ENCODE measurements around the gene ELF5. TPM values are rescaled to one million over a fixed set of nuclear protein-coding genes. Genes with fewer than 3 reads are reported as not detected.

ELF5 gene
- total and polyA plus RNA-seq, 4 donors = 0.11 to 0.54 (median 0.22) TPM; not detected in 1

GRCh38 chr11:34525098-34525497 lies 11.5 kb upstream of the ELF5 start:
- H3K27ac ChIP-seq (ENCODE audit: low read depth, low read length) = no peak overlapping the region
- no peaks in the 10 kb centered on the region for H3K36me3 ChIP-seq (ENCODE audit: control insufficient read depth, insufficient read depth, low read length)
- peaks cover 2% of the 10 kb centered on the region for H3K4me1 ChIP-seq (ENCODE audit: control insufficient read depth, insufficient read depth, low read length)
- WGBS (ENCODE audit: insufficient coverage) = 80% methylated on average over 3 of the region's 4 CpGs
- no peaks in the 10 kb centered on the region for H3K27me3 ChIP-seq (ENCODE audit: control insufficient read depth, insufficient read depth, low read length)
- no peaks in the 10 kb centered on the region for H3K9me3 ChIP-seq (ENCODE audit: control insufficient read depth, insufficient read depth, low read length)
- H3K4me3 ChIP-seq (ENCODE audit: low read depth, low read length) = no peak overlapping the region
- no peak for DNase-seq (ENCODE audit: low read depth in 4 of 6, low spot score in 6 of 6)

GRCh38 chr11:34524696-34525095 lies 11.1 kb upstream of the ELF5 start:
- peaks cover 2% of the 10 kb centered on the region for H3K4me1 ChIP-seq (ENCODE audit: control insufficient read depth, insufficient read depth, low read length)
- no peaks in the 10 kb centered on the region for H3K27me3 ChIP-seq (ENCODE audit: control insufficient read depth, insufficient read depth, low read length)
- no peak overlapping the region for H3K4me3 ChIP-seq (ENCODE audit: low read depth, low read length)
- no peak for DNase-seq (ENCODE audit: low read depth in 4 of 6, low spot score in 6 of 6)
- H3K9me3 ChIP-seq (ENCODE audit: control insufficient read depth, insufficient read depth, low read length) = no peaks in the 10 kb centered on the region
- WGBS (ENCODE audit: insufficient coverage) = 75% methylated on average over 11 of the region's 12 CpGs
- no peak overlapping the region for H3K27ac ChIP-seq (ENCODE audit: low read depth, low read length)
- H3K36me3 ChIP-seq (ENCODE audit: control insufficient read depth, insufficient read depth, low read length) = no peaks in the 10 kb centered on the region

- DNase-seq (ENCODE audit: low read depth in 4 of 6, low spot score in 6 of 6) = no peak
- H3K4me1 ChIP-seq (ENCODE audit: control insufficient read depth, insufficient read depth, low read length) = peaks cover 2% of the 10 kb centered on the region
- no peak overlapping the region for H3K4me3 ChIP-seq (ENCODE audit: low read depth, low read length)
- 77% methylated on average over 2 of the region's 3 CpGs for WGBS (ENCODE audit: insufficient coverage)
- no peak overlapping the region for H3K27ac ChIP-seq (ENCODE audit: low read depth, low read length)
- H3K27me3 ChIP-seq (ENCODE audit: control insufficient read depth, insufficient read depth, low read length) = no peaks in the 10 kb centered on the region
- no peaks in the 10 kb centered on the region for H3K36me3 ChIP-seq (ENCODE audit: control insufficient read depth, insufficient read depth, low read length)
- no peaks in the 10 kb centered on the region for H3K9me3 ChIP-seq (ENCODE audit: control insufficient read depth, insufficient read depth, low read length)
These were observed 9.5 kb upstream of the ELF5 start for GRCh38 chr11:34523053-34523452.

- Histone ChIP-seq H3K27me3 (ENCODE audit: control insufficient read depth, insufficient read depth, low read length) (no peaks in the 10 kb centered on the region), H3K36me3 (ENCODE audit: control insufficient read depth, insufficient read depth, low read length) (no peaks in the 10 kb centered on the region), H3K4me3 (ENCODE audit: low read depth, low read length) (no peak overlapping the region), H3K4me1 (ENCODE audit: control insufficient read depth, insufficient read depth, low read length) (peaks cover 2% of the 10 kb centered on the region), H3K27ac (ENCODE audit: low read depth, low read length) (no peak overlapping the region), H3K9me3 (ENCODE audit: control insufficient read depth, insufficient read depth, low read length) (no peaks in the 10 kb centered on the region)
- WGBS (ENCODE audit: insufficient coverage) = 92% methylated on average over 2 of the region's 2 CpGs
- DNase-seq (ENCODE audit: low read depth in 4 of 6, low spot score in 6 of 6) = no peak
These were observed 8.6 kb upstream of the ELF5 start for GRCh38 chr11:34522188-34522587.

GRCh38 chr11:34521265-34521664 lies 7.7 kb upstream of the ELF5 start:
- Histone ChIP-seq H3K4me3 (ENCODE audit: low read depth, low read length) (no peak overlapping the region), H3K4me1 (ENCODE audit: control insufficient read depth, insufficient read depth, low read length) (peaks cover 2% of the 10 kb centered on the region), H3K9me3 (ENCODE audit: control insufficient read depth, insufficient read depth, low read length) (no peaks in the 10 kb centered on the region), H3K36me3 (ENCODE audit: control insufficient read depth, insufficient read depth, low read length) (no peaks in the 10 kb centered on the region), H3K27me3 (ENCODE audit: control insufficient read depth, insufficient read depth, low read length) (no peaks in the 10 kb centered on the region), H3K27ac (ENCODE audit: low read depth, low read length) (no peak overlapping the region)
- DNase-seq (ENCODE audit: low read depth in 4 of 6, low spot score in 6 of 6) = no peak

- H3K27ac ChIP-seq (ENCODE audit: low read depth, low read length) = no peak overlapping the region
- peaks cover 2% of the 10 kb centered on the region for H3K4me1 ChIP-seq (ENCODE audit: control insufficient read depth, insufficient read depth, low read length)
- WGBS (ENCODE audit: insufficient coverage) = 100% methylated on average over 2 of the region's 2 CpGs
- no peak overlapping the region for H3K4me3 ChIP-seq (ENCODE audit: low read depth, low read length)
- H3K9me3 ChIP-seq (ENCODE audit: control insufficient read depth, insufficient read depth, low read length) = no peaks in the 10 kb centered on the region
- no peaks in the 10 kb centered on the region for H3K27me3 ChIP-seq (ENCODE audit: control insufficient read depth, insufficient read depth, low read length)
- DNase-seq (ENCODE audit: low read depth in 4 of 6, low spot score in 6 of 6) = no peak
- H3K36me3 ChIP-seq (ENCODE audit: control insufficient read depth, insufficient read depth, low read length) = no peaks in the 10 kb centered on the region
These were observed 6.1 kb upstream of the ELF5 start for GRCh38 chr11:34519595-34520235.

- no peaks in the 10 kb centered on the region for H3K27me3 ChIP-seq (ENCODE audit: control insufficient read depth, insufficient read depth, low read length)
- H3K4me3 ChIP-seq (ENCODE audit: low read depth, low read length) = no peak overlapping the region
- DNase-seq (ENCODE audit: low read depth in 4 of 6, low spot score in 6 of 6) = no peak
- 68% methylated on average over 3 of the region's 6 CpGs for WGBS (ENCODE audit: insufficient coverage)
- H3K36me3 ChIP-seq (ENCODE audit: control insufficient read depth, insufficient read depth, low read length) = no peaks in the 10 kb centered on the region
- H3K9me3 ChIP-seq (ENCODE audit: control insufficient read depth, insufficient read depth, low read length) = no peaks in the 10 kb centered on the region
- no peaks in the 10 kb centered on the region for H3K4me1 ChIP-seq (ENCODE audit: control insufficient read depth, insufficient read depth, low read length)
- H3K27ac ChIP-seq (ENCODE audit: low read depth, low read length) = no peak overlapping the region
These were observed 2.9 kb upstream of the ELF5 start for GRCh38 chr11:34516247-34517040.

GRCh38 chr11:34514597-34514996 lies 1.0 kb upstream of the ELF5 start:
- no peak overlapping the region for H3K27ac ChIP-seq (ENCODE audit: low read depth, low read length)
- H3K27me3 ChIP-seq (ENCODE audit: control insufficient read depth, insufficient read depth, low read length) = no peaks in the 10 kb centered on the region
- no CpG with 5 or more reads among the region's 7 CpGs for WGBS (ENCODE audit: insufficient coverage)
- H3K9me3 ChIP-seq (ENCODE audit: control insufficient read depth, insufficient read depth, low read length) = no peaks in the 10 kb centered on the region
- H3K4me3 ChIP-seq (ENCODE audit: low read depth, low read length) = no peak overlapping the region
- DNase-seq (ENCODE audit: low read depth in 4 of 6, low spot score in 6 of 6) = no peak
- H3K4me1 ChIP-seq (ENCODE audit: control insufficient read depth, insufficient read depth, low read length) = no peaks in the 10 kb centered on the region
- H3K36me3 ChIP-seq (ENCODE audit: control insufficient read depth, insufficient read depth, low read length) = no peaks in the 10 kb centered on the region

GRCh38 chr11:34512840-34513681 lies 533 bp downstream of the ELF5 start:
- no peaks in the 10 kb centered on the region for H3K9me3 ChIP-seq (ENCODE audit: control insufficient read depth, insufficient read depth, low read length)
- no peaks in the 10 kb centered on the region for H3K4me1 ChIP-seq (ENCODE audit: control insufficient read depth, insufficient read depth, low read length)
- H3K27ac ChIP-seq (ENCODE audit: low read depth, low read length) = no peak overlapping the region
- no peaks in the 10 kb centered on the region for H3K36me3 ChIP-seq (ENCODE audit: control insufficient read depth, insufficient read depth, low read length)
- no peak overlapping the region for H3K4me3 ChIP-seq (ENCODE audit: low read depth, low read length)
- no peaks in the 10 kb centered on the region for H3K27me3 ChIP-seq (ENCODE audit: control insufficient read depth, insufficient read depth, low read length)
- 72% methylated on average over 18 of the region's 24 CpGs for WGBS (ENCODE audit: insufficient coverage)
- DNase-seq (ENCODE audit: low read depth in 4 of 6, low spot score in 6 of 6) = no peak
